HepG2 (cell line): ENCODE results near the gene CAPRIN2. TPM values are rescaled to one million over a fixed set of nuclear protein-coding genes. Genes with fewer than 3 reads are reported as not detected.

Experiments
- ATAC-seq: fragments of 200-7000 bp; cut with Tn5 transposase; 3 replicates; pipeline ENCODE4 v1.9.1; 2020; ENCODE audit warnings: mild to moderate bottlenecking, moderate library complexity
- BruUV-seq: library from RNA; stranded (reverse); fragments of 400-500 nt; replicated peaks from 2 replicates; lab custom pipeline; 2021; lab: Mats Ljungman, UMichigan
- CTCF ChIA-PET: fragments of 300-600 bp; formaldehyde crosslinking; extraction: SDS; loops from one replicate; lab custom pipeline; 2021; ENCODE audit warnings: low total read pairs, inconsistent platforms, low intra/inter-chr PET ratio; lab: Yijun Ruan, JAX
- POLR2A ChIA-PET: fragments of 350-600 bp; sonication (Branson Sonifier 250); formaldehyde crosslinking; loops from one replicate; lab custom pipeline; 2020; ENCODE audit warnings: antibody characterized with exemption, inconsistent platforms; lab: Yijun Ruan, JAX
- DNase-seq: peaks from one replicate; pipeline ENCODE4 v3.0.0-alpha.2; 2015; ENCODE audit warnings: low spot score
- FAIRE-seq: peaks from 3 replicates; lab custom pipeline; 2011; peaks lifted over from hg19 to GRCh38; lab: Jason Lieb, UNC
- H2AFZ ChIP-seq: one replicate; pipeline ENCODE4 v1.6.1; 2011; ENCODE audit warnings: low read length, inconsistent platforms
- H3K27ac ChIP-seq: fragments of 300-600 bp; 3 replicates; pipeline ENCODE4 v1.8.0; 2011; ENCODE audit warnings: mixed run types, mild to moderate bottlenecking, mixed read lengths, low read length, inconsistent platforms; ENCODE audit not compliant: insufficient read depth; ENCODE audit errors: extremely low read length
- H3K27me3 ChIP-seq, 2 experiments: fragments of 200-600 bp in 1 of 2; 2 replicates in 1 of 2; 3 replicates in 1 of 2; pipeline versions ENCODE4 v1.6.0 to v1.8.0; 2011; ENCODE audit warnings: low read length in 2 of 2, mild to moderate bottlenecking in 2 of 2, moderate library complexity in 2 of 2, inconsistent platforms in 1 of 2; ENCODE audit not compliant: insufficient read depth in 2 of 2, control insufficient read depth in 1 of 2
- H3K36me3 ChIP-seq, 2 experiments: fragments of 200-600 bp in 1 of 2; replicated peaks in 1 of 2; 2 replicates in 1 of 2; 3 replicates in 1 of 2; pipeline versions ENCODE4 v1.5.1 to v1.8.0; 2011; ENCODE audit warnings: low read length in 2 of 2, inconsistent platforms in 1 of 2; ENCODE audit not compliant: insufficient read depth in 2 of 2, control insufficient read depth in 1 of 2
- H3K4me1 ChIP-seq: 2 replicates; pipeline ENCODE4 v1.5.1; 2012; ENCODE audit warnings: low read length, inconsistent platforms; ENCODE audit not compliant: insufficient read depth
- H3K4me2 ChIP-seq: 2 replicates; pipeline ENCODE4 v1.6.0; 2011; ENCODE audit warnings: low read depth, low read length, inconsistent platforms
- H3K4me3 ChIP-seq, 3 experiments: fragments of 200-600 bp in 1 of 3; sonication (generic), shearing (Covaris generic) in 1 of 3; replicated peaks in 1 of 3; 2 replicates each; pipeline ENCODE4 v1.5.1; 2011 to 2016; ENCODE audit warnings: low read length in 3 of 3, inconsistent platforms in 2 of 3, low read depth in 2 of 3, mild to moderate bottlenecking in 2 of 3, control low read depth in 1 of 3, mixed read lengths in 1 of 3; ENCODE audit not compliant: insufficient read depth in 1 of 3
- H3K79me2 ChIP-seq: one replicate; pipeline ENCODE4 v1.6.1; 2011; ENCODE audit warnings: low read length, inconsistent platforms; ENCODE audit not compliant: insufficient read depth
- H3K9ac ChIP-seq: 2 replicates; pipeline ENCODE4 v1.6.0; 2011; ENCODE audit warnings: mild to moderate bottlenecking, low read depth, low read length, inconsistent platforms; ENCODE audit not compliant: insufficient read depth
- H3K9me3 ChIP-seq: 2 replicates; pipeline ENCODE4 v1.5.1; 2012; ENCODE audit warnings: mild to moderate bottlenecking, low read length
- H4K20me1 ChIP-seq: 2 replicates; pipeline ENCODE4 v1.6.0; 2011; ENCODE audit warnings: inconsistent platforms, mild to moderate bottlenecking, low read length, moderate library complexity; ENCODE audit not compliant: insufficient read depth
- AGO2 ChIP-seq: fragments of 200-400 bp; formaldehyde crosslinking; optimal IDR thresholded peaks from 2 replicates; pipeline ENCODE3; 2017; ENCODE audit warnings: mild to moderate bottlenecking, low read depth, low read length, moderate library complexity
- DZIP1 ChIP-seq: sonication (generic); formaldehyde crosslinking; IDR thresholded peaks from 2 replicates; pipeline ENCODE4 v1.5.0; 2020; ENCODE audit warnings: mild to moderate bottlenecking, missing genetic modification reagents
- FOXK2 ChIP-seq: fragments of 450-650 bp; IDR thresholded peaks from 2 replicates; pipeline ENCODE4 v1.6.1; 2016
- KDM5B ChIP-seq: sonication (generic); formaldehyde crosslinking; IDR thresholded peaks from 2 replicates; pipeline ENCODE4 v1.4.0; 2020; ENCODE audit warnings: missing genetic modification reagents, mild to moderate bottlenecking, borderline replicate concordance
- PHF5A ChIP-seq: IDR thresholded peaks from one replicate; pipeline ENCODE4 v1.6.1; 2018; ENCODE audit warnings: low read depth, missing genetic modification reagents; ENCODE audit not compliant: unreplicated experiment
- POGZ ChIP-seq: sonication (generic); formaldehyde crosslinking; IDR thresholded peaks from 2 replicates; pipeline ENCODE4 v1.4.0; 2020; ENCODE audit warnings: mild to moderate bottlenecking, missing genetic modification reagents
- PRDM4 ChIP-seq: sonication (generic); formaldehyde crosslinking; IDR thresholded peaks from 2 replicates; pipeline ENCODE4 v1.9.0; 2021; ENCODE audit warnings: missing genetic modification reagents, borderline replicate concordance
- SRF ChIP-seq: IDR thresholded peaks from 2 replicates; pipeline ENCODE4 v1.6.1; 2011; ENCODE audit warnings: mild to moderate bottlenecking, low read depth, low read length, moderate library complexity
- TBL1XR1 ChIP-seq: fragments of 150-350 bp; IDR thresholded peaks from 2 replicates; pipeline ENCODE4 v1.6.1; 2014; ENCODE audit warnings: borderline replicate concordance, low read length; ENCODE audit not compliant: partially characterized antibody
- TRIM22 ChIP-seq: fragments of 450-650 bp; IDR thresholded peaks from 2 replicates; pipeline ENCODE4 v1.6.1; 2017
- ZMAT3 ChIP-seq: sonication (generic); formaldehyde crosslinking; conservative IDR thresholded peaks from 2 replicates; pipeline ENCODE4 v1.7.0; 2021; ENCODE audit warnings: missing genetic modification reagents
- ZNF101 ChIP-seq: sonication (generic); formaldehyde crosslinking; IDR thresholded peaks from 2 replicates; pipeline ENCODE4 v1.4.0; 2020; ENCODE audit warnings: mild to moderate bottlenecking, low read depth, missing genetic modification reagents, borderline replicate concordance
- ZNF143 ChIP-seq: sonication (generic); formaldehyde crosslinking; IDR thresholded peaks from 2 replicates; pipeline ENCODE4 v1.4.0; 2020; ENCODE audit warnings: missing genetic modification reagents
- ZNF232 ChIP-seq: sonication (generic); formaldehyde crosslinking; IDR thresholded peaks from 2 replicates; pipeline ENCODE4 v1.4.0; 2020; ENCODE audit warnings: missing genetic modification reagents, borderline replicate concordance
- ZNF331 ChIP-seq: sonication (generic); formaldehyde crosslinking; IDR thresholded peaks from 2 replicates; pipeline ENCODE4 v1.4.0; 2020; ENCODE audit warnings: missing genetic modification reagents
- ZNF564 ChIP-seq: sonication (generic); formaldehyde crosslinking; IDR thresholded peaks from 2 replicates; pipeline ENCODE4 v1.8.1; 2023; ENCODE audit warnings: mild to moderate bottlenecking, missing genetic modification reagents
- ZNF567 ChIP-seq: sonication (generic); formaldehyde crosslinking; IDR thresholded peaks from 2 replicates; pipeline ENCODE4 v1.8.1; 2023; ENCODE audit warnings: mild to moderate bottlenecking, missing genetic modification reagents, borderline replicate concordance
- ZNF775 ChIP-seq: sonication (generic); formaldehyde crosslinking; IDR thresholded peaks from 2 replicates; pipeline ENCODE4 v1.4.0; 2020; ENCODE audit warnings: missing genetic modification reagents, mild to moderate bottlenecking, moderate library complexity, borderline replicate concordance
- ZNF883 ChIP-seq: sonication (generic); formaldehyde crosslinking; IDR thresholded peaks from 2 replicates; pipeline ENCODE4 v1.5.1; 2020; ENCODE audit warnings: mild to moderate bottlenecking, missing genetic modification reagents; ENCODE audit errors: not compliant biosample characterization
- WGBS: methylation state at CpG from one replicate; pipeline ENCODE4 v1.1.6; 2017; ENCODE audit warnings: low lambda C conversion rate; 5-methylcytosine and 5-hydroxymethylcytosine counted together
- in situ Hi-C: cut with HindIII; loops from 2 replicates; pipeline ENCODE4 v1.10.0; 2017; ENCODE audit warnings: low pct_unique_long_range_greater_than_20kb; ENCODE audit not compliant: extremely low pct_ligation_motif_present
- intact Hi-C: fragments of 100-400 bp; cut with micrococcal nuclease; formaldehyde crosslinking; loops from one replicate; pipeline ENCODE4 v1.10.0; 2022; ENCODE audit not compliant: unreplicated experiment
- polyA plus RNA-seq, 8 experiments: library from polyadenylated mRNA; depleted of rRNA in 3 of 8; stranded (reverse) in 7 of 8; unstranded in 1 of 8; fragments of >200 nt; fragmentation: Illumina TruSeq in 4 of 8; extraction: Trizol in 4 of 8; gene quantifications; 2 replicates each; pipeline versions ENCODE4 v1.2.1 to v1.2.3, GENCODE V29; 2011 to 2016; ENCODE audit warnings: low read depth in 4 of 8, missing spikeins in 1 of 8, mixed read lengths in 1 of 8; ENCODE audit not compliant: insufficient read depth in 1 of 8
- total RNA-seq, 5 experiments: library from RNA; depleted of rRNA; stranded (reverse); fragments of >200 nt; fragmentation: Illumina TruSeq; extraction: Trizol; gene quantifications; 2 replicates each; pipeline ENCODE4 v1.2.3, GENCODE V29; 2016; ENCODE audit warnings: low read depth in 1 of 5

The CAPRIN2 gene
- total and polyA plus RNA-seq, 2 of the 13 experiments (the other 11 are each of a cell fraction or from before 2014, with no cell fraction given): 21.7 to 30.6 TPM

GRCh38 chr12:30698346-30698745 lies 56.4 kb downstream of the CAPRIN2 start (continued):
- no peak for TF ChIP-seq TRIM22
- TF ChIP-seq DZIP1: no peak
- TF ChIP-seq SRF: no peak
- no peak for TF ChIP-seq ZNF567 (CRISPR knock-in tag)
- TF ChIP-seq ZNF101 (CRISPR knock-in tag): no peak
- TF ChIP-seq FOXK2: no peak
- TF ChIP-seq KDM5B (CRISPR knock-in tag): no peak

- in situ Hi-C loops (no loop called here), intact Hi-C loops (loop anchor here (10.0 kb wide), 2 partner anchors 98 to 182 kb away; no protein-coding TSS in a partner anchor)
- Histone ChIP-seq H3K9me3 (no peaks in the 10 kb centered on the region), H3K4me2 (no peak overlapping the region), H4K20me1 (no peaks in the 10 kb centered on the region; the same call in 1 of the 2 replicates), H2AFZ (no peak overlapping the region), H3K36me3 (no peaks in the 10 kb centered on the region), H3K4me1 (peaks cover 36% of the 10 kb centered on the region), H3K27me3 (no peaks in the 10 kb centered on the region; a peak in 1 of 5 replicates), H3K9ac (no peak overlapping the region), H3K79me2 (peaks cover 36% of the 10 kb centered on the region), H3K27ac (no peak overlapping the region), H3K4me3 (no peak overlapping the region)
- ChIA-PET CTCF (no interaction called here), POLR2A (interaction anchor here (2.5 kb wide), 1 partner anchor 59 kb away, joined by 15 read pairs; the partner anchor contains the start of gene CAPRIN2)
- no peak for FAIRE-seq
- ATAC-seq: no peak
- BruUV-seq: no TSS peak
- no peak for DNase-seq
- 98% methylated on average over 5 of the region's 7 CpGs for WGBS
- TF ChIP-seq ZMAT3 (no peak), ZNF883 (CRISPR knock-in tag) (no peak), PRDM4 (CRISPR knock-in tag) (no peak), ZNF331 (no peak), TBL1XR1 (no peak), AGO2 (no peak), ZNF775 (CRISPR knock-in tag) (no peak), PHF5A (no peak), ZNF232 (CRISPR knock-in tag) (no peak), ZNF564 (CRISPR knock-in tag) (no peak), POGZ (CRISPR knock-in tag) (no peak), ZNF143 (CRISPR knock-in tag) (no peak)
These were observed 57.8 kb downstream of the CAPRIN2 start for GRCh38 chr12:30696943-30697342.
